Ishikawa (cell line): Measurements from ENCODE around the gene LGI4.

Experiments used
- CEBPB ChIP-seq: IDR thresholded peaks from 2 replicates; pipeline ENCODE4 v1.6.1; 2012
- EGR1 ChIP-seq: IDR thresholded peaks from 2 replicates; pipeline ENCODE4 v1.6.1; 2012
- EP300 ChIP-seq: IDR thresholded peaks from 2 replicates; pipeline ENCODE4 v1.6.1; 2012; ENCODE audit warnings: borderline replicate concordance
- FOXM1 ChIP-seq: IDR thresholded peaks from 2 replicates; pipeline ENCODE4 v1.6.1; 2012; ENCODE audit warnings: low read depth, borderline replicate concordance
- RAD21 ChIP-seq: IDR thresholded peaks from 2 replicates; pipeline ENCODE4 v1.6.1; 2012; ENCODE audit warnings: low read depth
- REST ChIP-seq: IDR thresholded peaks from 2 replicates; pipeline ENCODE4 v1.6.1; 2012; ENCODE audit warnings: low read depth, mild to moderate bottlenecking
- TAF1 ChIP-seq: IDR thresholded peaks from 2 replicates; pipeline ENCODE4 v1.6.1; 2012; ENCODE audit warnings: low read depth, mild to moderate bottlenecking
- YY1 ChIP-seq: IDR thresholded peaks from 2 replicates; pipeline ENCODE4 v1.6.1; 2012; ENCODE audit warnings: low read depth

- TF ChIP-seq EP300 (no peak), REST (no peak), YY1 (no peak), EGR1 (no peak), FOXM1 (no peak), RAD21 (no peak), CEBPB (no peak), TAF1 (no peak)
Observed at GRCh38 chr19:35143231-35143715, 8.4 kb upstream of the LGI4 start, which contains the start of gene FXYD7.
